Suppressor macrophage treated with lipopolysaccharide for 1 hour (primary cell): ENCODE measurements around the gene ISOC1.

Experiments
- DNase-seq, 3 donors: peaks; one replicate each; pipeline ENCODE4 v3.0.0-alpha.2; 2020 to 2022

Gene ISOC1

GRCh38 chr5:129141078-129141477, 46.5 kb downstream of the ISOC1 start:
- no peak for DNase-seq

- DNase-seq: no peak
Measured at GRCh38 chr5:129141696-129142095, 47.1 kb downstream of the ISOC1 start.

DNA sequence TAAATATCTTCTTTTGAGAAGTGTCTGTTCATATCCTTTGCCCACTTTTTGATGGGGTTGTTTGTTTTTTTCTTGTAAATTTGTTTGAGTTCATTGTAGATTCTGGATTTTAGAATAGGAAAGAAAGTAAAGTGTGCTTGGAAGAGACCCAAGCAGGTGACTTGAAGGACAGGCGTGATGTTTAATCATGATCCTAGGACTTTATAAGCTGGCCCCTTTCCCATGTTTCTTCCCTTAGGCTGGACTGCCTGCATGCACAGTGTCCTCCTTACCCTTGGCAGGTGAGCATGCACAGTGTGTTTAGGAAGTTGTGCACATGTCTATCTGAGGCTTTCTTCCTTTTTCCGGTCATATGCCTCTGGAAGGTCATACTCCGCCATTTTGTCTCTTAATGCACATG, 61.3 kb downstream of the ISOC1 start:
- DNase-seq: no peak

DNA sequence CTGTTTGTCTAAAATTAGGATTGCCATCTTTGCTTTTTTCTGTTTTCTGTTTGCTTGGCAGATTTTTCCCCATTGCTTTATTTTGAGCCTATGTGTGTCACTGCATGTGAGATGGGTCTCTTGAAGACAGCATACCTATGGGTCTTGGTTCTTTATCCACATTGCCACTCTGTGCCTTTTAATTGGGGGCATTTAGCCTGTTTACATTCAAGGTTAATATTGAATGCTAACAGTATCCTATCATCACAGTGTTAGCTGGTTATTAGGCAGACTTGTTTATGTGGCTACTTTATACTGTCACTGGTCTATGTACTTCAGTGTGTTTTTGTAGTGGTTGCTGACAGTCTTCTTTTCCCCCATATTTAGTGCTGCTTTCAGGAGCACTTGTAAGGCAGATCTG, 67.3 kb downstream of the ISOC1 start:
- no peak for DNase-seq
